GM12872 (cell line): ENCODE data around the gene ROBO1.

Source experiments
- CTCF ChIP-seq: IDR thresholded peaks from 3 replicates; pipeline ENCODE4 v1.5.1; 2011; ENCODE audit warnings: low read depth, mild to moderate bottlenecking, low read length, moderate library complexity; ENCODE audit not compliant: insufficient read depth

The ROBO1 gene

DNA sequence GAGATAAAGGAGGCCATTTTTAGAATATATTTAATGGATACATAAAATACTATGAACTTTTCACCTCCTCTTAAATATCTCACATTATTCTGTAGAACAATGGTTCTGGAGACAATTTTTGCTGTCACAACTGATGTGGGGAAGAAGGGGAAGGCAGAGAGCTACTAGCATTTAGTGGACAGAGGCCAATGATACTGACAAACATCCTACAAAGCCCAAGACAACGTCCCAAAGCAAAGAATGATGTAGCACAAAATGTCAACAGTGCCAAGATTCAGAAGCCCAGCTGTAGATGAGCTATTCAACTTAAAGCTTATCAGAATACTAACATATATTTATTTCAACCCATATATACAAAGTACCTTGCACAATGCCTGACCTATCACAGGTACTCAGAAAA lies 1069.4 kb downstream of the ROBO1 start:
- TF ChIP-seq CTCF, result no peak

GRCh38 chr3:78697426-78697825 lies 1070.4 kb downstream of the ROBO1 start:
- TF ChIP-seq CTCF, result no peak

- no peak for TF ChIP-seq CTCF
These were observed 1077.0 kb downstream of the ROBO1 start for GRCh38 chr3:78690766-78691165.

- TF ChIP-seq CTCF, result no peak
These were observed 1078.4 kb downstream of the ROBO1 start for GRCh38 chr3:78689378-78689777.

DNA sequence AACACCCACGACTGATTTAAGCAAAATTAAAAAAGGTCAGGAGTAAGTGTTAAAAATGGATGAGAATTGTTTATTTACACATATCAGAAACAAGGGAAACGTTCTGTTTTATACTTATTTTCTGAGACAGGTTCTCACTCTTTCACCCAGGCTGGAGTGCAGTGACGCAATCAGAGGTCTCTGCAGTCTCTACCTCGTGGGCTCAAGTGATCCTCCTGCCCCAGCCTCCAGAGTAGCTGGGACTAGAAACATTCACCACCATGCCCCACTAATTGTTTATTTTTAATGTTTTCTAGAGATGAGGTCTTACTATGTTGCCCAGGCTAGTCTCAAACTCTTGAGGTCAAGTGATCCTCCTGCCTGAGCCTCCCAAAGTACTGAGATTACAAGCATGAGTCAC lies 1080.3 kb downstream of the ROBO1 start:
- TF ChIP-seq CTCF, result no peak

DNA sequence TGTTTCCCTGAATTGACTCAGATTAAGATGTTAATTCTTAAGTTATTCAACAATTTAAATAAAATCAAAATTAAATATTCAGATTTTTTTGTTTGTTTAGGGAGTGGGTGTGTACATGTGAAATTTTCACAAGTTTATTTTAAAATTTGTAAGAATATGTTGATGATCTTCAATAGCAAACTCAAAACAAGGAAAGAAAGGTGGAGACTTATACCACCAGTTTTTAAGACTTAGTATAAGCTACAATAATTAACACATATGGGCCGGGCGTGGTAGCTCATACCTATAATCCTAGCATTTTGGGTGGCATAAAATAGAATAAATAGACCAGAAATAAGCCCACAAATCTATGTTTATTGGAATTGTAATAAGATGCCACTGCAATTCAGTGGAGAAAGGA lies 1084.5 kb downstream of the ROBO1 start:
- no peak for TF ChIP-seq CTCF

DNA sequence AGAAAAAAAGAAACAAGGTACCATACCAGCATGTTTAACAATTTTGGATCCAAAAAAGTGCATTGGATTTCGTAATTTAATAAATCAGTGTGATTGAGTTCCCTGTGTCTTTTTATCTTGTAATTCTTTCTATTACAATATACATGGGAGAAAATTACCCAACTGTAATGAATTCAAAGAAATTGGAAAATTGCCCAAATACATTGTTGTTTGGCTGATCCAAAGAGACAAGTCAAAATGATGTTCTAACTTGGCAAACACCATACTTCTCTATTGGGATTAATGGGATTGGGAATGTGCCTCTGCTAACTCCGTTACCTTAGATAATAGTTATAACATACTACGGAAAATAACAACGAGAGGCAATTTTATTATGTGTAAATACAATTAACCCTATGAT lies 1097.1 kb downstream of the ROBO1 start:
- TF ChIP-seq CTCF, result no peak

DNA sequence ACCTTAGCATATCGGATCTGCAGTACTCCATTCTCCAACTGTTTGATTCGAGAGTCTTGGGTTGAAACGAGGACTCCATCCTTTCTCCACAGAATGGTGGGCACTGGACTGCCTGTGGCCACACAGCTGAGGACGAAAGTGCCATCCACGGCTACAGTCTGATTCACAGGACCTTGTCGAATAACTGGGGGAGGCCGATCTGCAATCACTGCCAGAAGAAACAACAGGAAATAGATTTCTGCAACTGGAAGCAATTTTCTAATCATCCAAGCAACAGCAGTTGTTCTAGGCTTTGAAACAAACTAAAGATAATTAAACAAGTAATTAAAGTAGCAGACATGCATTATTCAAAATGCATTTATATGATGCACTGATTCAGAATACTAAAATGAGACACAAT lies 1097.7 kb downstream of the ROBO1 start:
- no peak for TF ChIP-seq CTCF
